Hepatocyte (in vitro differentiated cells): ENCODE results near the gene UVRAG. TPM values are rescaled to one million over a fixed set of nuclear protein-coding genes. Genes with fewer than 3 reads are reported as not detected.

Experiments
- DNase-seq: peaks from one replicate; pipeline ENCODE4 v3.0.0-alpha.2; 2016; ENCODE audit warnings: low spot score
- H2AFZ ChIP-seq: fragments of 200-600 bp; sonication (generic); 2 replicates; pipeline ENCODE4 v1.6.0; 2016; ENCODE audit warnings: antibody characterized with exemption, mild to moderate bottlenecking
- H3K27ac ChIP-seq: fragments of 200-600 bp; sonication (generic); 2 replicates; pipeline ENCODE4 v1.5.1; 2016; ENCODE audit warnings: mild to moderate bottlenecking
- H3K27me3 ChIP-seq: fragments of 200-600 bp; sonication (generic); 2 replicates; pipeline ENCODE4 v1.6.1; 2016
- H3K36me3 ChIP-seq: fragments of 200-600 bp; sonication (generic); replicated peaks from 2 replicates; pipeline ENCODE4 v1.5.1; 2016; ENCODE audit warnings: low read depth; ENCODE audit not compliant: insufficient read depth
- H3K4me1 ChIP-seq: fragments of 200-600 bp; sonication (generic); 2 replicates; pipeline ENCODE4 v1.5.1; 2016; ENCODE audit warnings: mild to moderate bottlenecking, moderate library complexity; ENCODE audit not compliant: insufficient read depth
- H3K4me2 ChIP-seq: fragments of 200-600 bp; sonication (generic); 2 replicates; pipeline ENCODE4 v1.6.0; 2016
- H3K4me3 ChIP-seq: fragments of 200-600 bp; sonication (generic); 2 replicates; pipeline ENCODE4 v1.5.1; 2016; ENCODE audit warnings: mild to moderate bottlenecking
- H3K79me2 ChIP-seq: fragments of 200-600 bp; sonication (generic); 2 replicates; pipeline ENCODE4 v1.6.0; 2017; ENCODE audit warnings: mild to moderate bottlenecking
- H3K9me2 ChIP-seq: fragments of 200-600 bp; sonication (generic); replicated peaks from 2 replicates; pipeline ENCODE4 v1.6.0; 2017; ENCODE audit warnings: mild to moderate bottlenecking; ENCODE audit not compliant: insufficient read depth
- H3K9me3 ChIP-seq: fragments of 200-600 bp; sonication (generic); 2 replicates; pipeline ENCODE4 v1.5.1; 2016; ENCODE audit warnings: low read depth, mild to moderate bottlenecking
- H4K20me1 ChIP-seq: fragments of 200-600 bp; sonication (generic); 2 replicates; pipeline ENCODE4 v1.6.0; 2016; ENCODE audit warnings: mild to moderate bottlenecking; ENCODE audit not compliant: insufficient read depth, poor library complexity, severe bottlenecking
- CTCF ChIP-seq: fragments of 200-600 bp; sonication (generic); IDR thresholded peaks from 2 replicates; pipeline ENCODE4 v1.5.1; 2016; ENCODE audit warnings: antibody characterized with exemption, mild to moderate bottlenecking; ENCODE audit not compliant: poor library complexity
- EZH2 ChIP-seq: fragments of 200-600 bp; sonication (generic); IDR thresholded peaks from 2 replicates; pipeline ENCODE4 v1.6.1; 2016; ENCODE audit warnings: antibody characterized with exemption, mild to moderate bottlenecking, borderline replicate concordance
- EZH2phosphoT487 ChIP-seq: fragments of 200-600 bp; sonication (generic); IDR thresholded peaks from one replicate; pipeline ENCODE4 v1.6.1; 2018; ENCODE audit warnings: antibody characterized with exemption, mild to moderate bottlenecking, low read depth, moderate library complexity; ENCODE audit not compliant: unreplicated experiment, severe bottlenecking
- WGBS: methylation state at CpG from one replicate; pipeline ENCODE4 v1.1.6; 2016; ENCODE audit warnings: low lambda C conversion rate; ENCODE audit errors: missing lambda C conversion rate; 5-methylcytosine and 5-hydroxymethylcytosine counted together
- polyA plus RNA-seq: library from polyadenylated mRNA; unstranded; fragments of >200 nt; fragmentation: Nextera tagmentation; extraction: Ambion mirVana; gene quantifications from 2 replicates; pipeline ENCODE4 v1.2.1, GENCODE V29; 2016
- total RNA-seq: library from RNA; depleted of rRNA; stranded (reverse); fragments of >200 nt; gene quantifications from 2 replicates; pipeline ENCODE4 v1.2.3, GENCODE V29; 2014

Gene UVRAG
- total RNA-seq (25.2 and 36.5 TPM in 2 replicates), polyA plus RNA-seq (15.3 and 21.1 TPM in 2 replicates)

- no peaks in the 10 kb centered on the region for H3K9me3 ChIP-seq
- no peaks in the 10 kb centered on the region for H4K20me1 ChIP-seq
- TF ChIP-seq EZH2phosphoT487: no peak
- TF ChIP-seq CTCF: no peak
- no peak for TF ChIP-seq EZH2
- H3K4me3 ChIP-seq: peak within 1 kb of the TSS; percentile 65
- H2AFZ ChIP-seq: peak within 1 kb of the TSS; percentile 50
- peaks cover 19% of the 10 kb centered on the region for H3K4me1 ChIP-seq
- peaks cover 44% of the 10 kb centered on the region for H3K79me2 ChIP-seq
- peak; percentile 99 for DNase-seq
- peak within 1 kb of the TSS; percentile 82 for H3K27ac ChIP-seq
- WGBS: under 1% methylated on average over 39 of the region's 39 CpGs
- no peaks in the 10 kb centered on the region for H3K9me2 ChIP-seq
- H3K27me3 ChIP-seq: no peaks in the 10 kb centered on the region
- peak within 1 kb of the TSS; percentile 86 for H3K4me2 ChIP-seq
- no peaks in the 10 kb centered on the region for H3K36me3 ChIP-seq
These were observed at the start of gene UVRAG for GRCh38 chr11:75814677-75815344. Gene UVRAG (plus strand): TSS chr11:75815210. CDS start chr11:75815408, 198 bp downstream.

GRCh38 chr11:75766443-75767227, 48.4 kb upstream of the UVRAG start:
- no peaks in the 10 kb centered on the region for H3K36me3 ChIP-seq
- TF ChIP-seq EZH2 (no peak), EZH2phosphoT487 (no peak), CTCF (no peak)
- H3K9me2 ChIP-seq: no peaks in the 10 kb centered on the region
- H4K20me1 ChIP-seq: no peaks in the 10 kb centered on the region
- 69% methylated on average over 4 of the region's 4 CpGs for WGBS
- no peaks in the 10 kb centered on the region for H3K9me3 ChIP-seq
- H3K4me3 ChIP-seq: no peak overlapping the region
- H3K79me2 ChIP-seq: peaks cover 9% of the 10 kb centered on the region
- H3K27ac ChIP-seq: no peak overlapping the region
- no peaks in the 10 kb centered on the region for H3K27me3 ChIP-seq
- DNase-seq: no peak
- H2AFZ ChIP-seq: no peak overlapping the region
- H3K4me1 ChIP-seq: peaks cover 10% of the 10 kb centered on the region
- no peak overlapping the region for H3K4me2 ChIP-seq

- Histone ChIP-seq H4K20me1 (no peaks in the 10 kb centered on the region), H3K79me2 (peaks cover 9% of the 10 kb centered on the region), H3K27ac (no peak overlapping the region), H3K9me2 (no peaks in the 10 kb centered on the region), H3K4me2 (no peak overlapping the region), H2AFZ (no peak overlapping the region), H3K4me3 (no peak overlapping the region), H3K27me3 (no peaks in the 10 kb centered on the region), H3K36me3 (no peaks in the 10 kb centered on the region), H3K9me3 (no peaks in the 10 kb centered on the region), H3K4me1 (peaks cover 10% of the 10 kb centered on the region)
- TF ChIP-seq EZH2 (no peak), CTCF (no peak), EZH2phosphoT487 (no peak)
- 90% methylated on average over 6 of the region's 6 CpGs for WGBS
- DNase-seq: no peak
These were observed 47.8 kb upstream of the UVRAG start for GRCh38 chr11:75767228-75767572.
